H1 (cell line): ENCODE data around the gene IL9R. TPM values are rescaled to one million over a fixed set of nuclear protein-coding genes. Genes with fewer than 3 reads are reported as not detected.

Experiments used
- CTCF ChIA-PET: fragments of 300-600 bp; sonication (Branson Sonifier 250); formaldehyde crosslinking; loops from one replicate; lab custom pipeline; 2021; ENCODE audit not compliant: partially characterized antibody; lab: Charles Lee
- POLR2A ChIA-PET: fragments of 300-600 bp; sonication (Branson Sonifier 250); formaldehyde crosslinking; loops from one replicate; lab custom pipeline; 2021; ENCODE audit warnings: inconsistent platforms; ENCODE audit not compliant: partially characterized antibody; lab: Charles Lee
- DNase-seq, 2 experiments: peaks; one replicate each; pipeline versions ENCODE4 v3.0.0 to v3.0.0-alpha.2; 2010 to 2022; ENCODE audit warnings: low spot score in 2 of 2, low read depth in 1 of 2, mixed read lengths in 1 of 2
- FAIRE-seq: peaks from 2 replicates; lab custom pipeline; 2011; peaks lifted over from hg19 to GRCh38; lab: Jason Lieb, UNC
- H2AFZ ChIP-seq: 2 replicates; pipeline ENCODE4 v1.8.1; 2012; ENCODE audit warnings: low read length, inconsistent platforms
- H2AK5ac ChIP-seq: 2 replicates; pipeline ENCODE4 v1.6.1; 2013; ENCODE audit warnings: low read depth, low read length
- H2BK120ac ChIP-seq: replicated peaks from 2 replicates; pipeline ENCODE3; 2013; ENCODE audit warnings: low read depth, low read length, inconsistent platforms
- H2BK12ac ChIP-seq: 2 replicates; pipeline ENCODE4 v1.6.1; 2013; ENCODE audit warnings: low read depth, low read length
- H2BK15ac ChIP-seq: 2 replicates; pipeline ENCODE4 v1.6.1; 2013; ENCODE audit warnings: low read length
- H2BK20ac ChIP-seq: 2 replicates; pipeline ENCODE4 v1.6.1; 2013; ENCODE audit warnings: low read length
- H2BK5ac ChIP-seq: 2 replicates; pipeline ENCODE4 v1.6.1; 2013; ENCODE audit warnings: low read depth, low read length
- H3K14ac ChIP-seq: 2 replicates; pipeline ENCODE4 v1.6.1; 2013; ENCODE audit warnings: inconsistent platforms; ENCODE audit not compliant: insufficient read length
- H3K18ac ChIP-seq: 2 replicates; pipeline ENCODE4 v1.6.1; 2013; ENCODE audit warnings: low read length; ENCODE audit errors: extremely low read depth
- H3K23ac ChIP-seq: 2 replicates; pipeline ENCODE4 v1.6.1; 2013; ENCODE audit warnings: inconsistent platforms; ENCODE audit not compliant: insufficient read length
- H3K23me2 ChIP-seq: 2 replicates; pipeline ENCODE4 v1.6.1; 2013; ENCODE audit warnings: low read depth, low read length
- H3K27ac ChIP-seq: 2 replicates; pipeline ENCODE4 v1.6.1; 2011; ENCODE audit warnings: low read depth, low read length, inconsistent platforms
- H3K27me3 ChIP-seq, 4 experiments: replicated peaks in 1 of 4; 1 replicate in 1 of 4; 2 replicates in 3 of 4; pipeline versions ENCODE4 v1.6.1 to v1.8.1; 2011 to 2013; ENCODE audit warnings: low read length in 3 of 4, mild to moderate bottlenecking in 3 of 4, inconsistent platforms in 2 of 4, mixed read lengths in 2 of 4, moderate library complexity in 1 of 4; ENCODE audit not compliant: control insufficient read depth in 3 of 4, insufficient read depth in 3 of 4; ENCODE audit errors: extremely low read depth in 1 of 4
- H3K36me3 ChIP-seq, 4 experiments: 2 replicates each; pipeline versions ENCODE4 v1.6.1 to v1.8.1; 2011 to 2013; ENCODE audit warnings: mild to moderate bottlenecking in 4 of 4, low read length in 3 of 4, moderate library complexity in 2 of 4, control low read depth in 1 of 4, inconsistent platforms in 1 of 4; ENCODE audit not compliant: insufficient read depth in 4 of 4, control insufficient read depth in 2 of 4
- H3K4ac ChIP-seq: replicated peaks from 2 replicates; pipeline ENCODE3; 2013; ENCODE audit warnings: low read length, low read depth, mixed read lengths, inconsistent platforms; ENCODE audit not compliant: insufficient read length
- H3K4me1 ChIP-seq, 4 experiments: replicated peaks in 1 of 4; 1 replicate in 1 of 4; 2 replicates in 3 of 4; pipeline versions ENCODE4 v1.6.1 to v1.8.1; 2011 to 2013; ENCODE audit warnings: low read length in 3 of 4, inconsistent platforms in 2 of 4, mixed read lengths in 1 of 4; ENCODE audit not compliant: insufficient read depth in 4 of 4, control insufficient read depth in 3 of 4
- H3K4me2 ChIP-seq, 2 experiments: 2 replicates each; pipeline versions ENCODE4 v1.6.1 to v1.8.1; 2011 to 2013; ENCODE audit warnings: low read depth in 2 of 2, low read length in 2 of 2, control low read depth in 1 of 2, inconsistent platforms in 1 of 2, mild to moderate bottlenecking in 1 of 2; ENCODE audit not compliant: insufficient read depth in 1 of 2
- H3K4me3 ChIP-seq, 4 experiments: fragments of 200-600, 300-600 bp in 1 of 4; sonication (generic), shearing (Covaris generic), sonication (Bioruptor Twin) in 1 of 4; 2 replicates each; pipeline versions ENCODE4 v1.5.1 to v1.8.1; 2011 to 2016; ENCODE audit warnings: low read length in 4 of 4, low read depth in 3 of 4, control low read depth in 2 of 4, inconsistent platforms in 2 of 4, mild to moderate bottlenecking in 2 of 4, mixed read lengths in 1 of 4, moderate library complexity in 1 of 4; ENCODE audit not compliant: insufficient read depth in 2 of 4; ENCODE audit errors: extremely low read depth in 1 of 4
- H3K56ac ChIP-seq: replicated peaks from 2 replicates; pipeline ENCODE3; 2013; ENCODE audit warnings: low read depth, mild to moderate bottlenecking, mixed read lengths, low read length, inconsistent platforms; ENCODE audit not compliant: insufficient read length
- H3K79me1 ChIP-seq: 2 replicates; pipeline ENCODE4 v1.6.1; 2013; ENCODE audit warnings: low read depth, low read length, control low read depth
- H3K79me2 ChIP-seq, 2 experiments: 2 replicates each; pipeline versions ENCODE4 v1.6.1 to v1.8.1; 2012 to 2013; ENCODE audit warnings: low read length in 2 of 2, mild to moderate bottlenecking in 2 of 2, inconsistent platforms in 1 of 2; ENCODE audit not compliant: insufficient read depth in 2 of 2, control insufficient read depth in 1 of 2
- H3K9ac ChIP-seq, 4 experiments: replicated peaks in 1 of 4; 1 replicate in 1 of 4; 2 replicates in 3 of 4; pipeline versions ENCODE4 v1.6.1 to v1.8.1; 2011 to 2013; ENCODE audit warnings: low read depth in 3 of 4, low read length in 3 of 4, control low read depth in 2 of 4, mild to moderate bottlenecking in 2 of 4, moderate library complexity in 2 of 4, inconsistent platforms in 1 of 4; ENCODE audit errors: extremely low read depth in 1 of 4
- H3K9me3 ChIP-seq, 2 experiments: 2 replicates each; pipeline versions ENCODE4 v1.6.1 to v1.8.1; 2012 to 2013; ENCODE audit warnings: mild to moderate bottlenecking in 2 of 2, moderate library complexity in 2 of 2, control low read depth in 1 of 2, inconsistent platforms in 1 of 2, low read depth in 1 of 2, low read length in 1 of 2, mixed read lengths in 1 of 2; ENCODE audit not compliant: insufficient read depth in 2 of 2
- H4K20me1 ChIP-seq, 2 experiments: replicated peaks in 1 of 2; 2 replicates each; pipeline versions ENCODE3 to v1.8.1; 2011 to 2013; ENCODE audit warnings: inconsistent platforms in 2 of 2, low read length in 2 of 2, mild to moderate bottlenecking in 1 of 2; ENCODE audit not compliant: insufficient read depth in 2 of 2, control insufficient read depth in 1 of 2
- H4K5ac ChIP-seq: 2 replicates; pipeline ENCODE4 v1.6.1; 2013; ENCODE audit warnings: low read length, low read depth, mixed read lengths, inconsistent platforms; ENCODE audit not compliant: insufficient read length
- H4K8ac ChIP-seq: 2 replicates; pipeline ENCODE4 v1.8.0; 2013; ENCODE audit warnings: mild to moderate bottlenecking, moderate library complexity, low read length, inconsistent platforms; ENCODE audit not compliant: insufficient read depth; ENCODE audit errors: extremely low read depth
- H4K91ac ChIP-seq: replicated peaks from 2 replicates; pipeline ENCODE3; 2013; ENCODE audit warnings: low read length, mixed read lengths, inconsistent platforms; ENCODE audit not compliant: insufficient read length
- WGBS, 2 experiments: shearing (Covaris generic) in 1 of 2; methylation state at CpG; one replicate each; pipeline versions ENCODE4 v1.1.6 to v1.1.7; 2013 to 2015; ENCODE audit warnings: low lambda C conversion rate in 2 of 2, mixed read lengths in 2 of 2, inconsistent platforms in 1 of 2, low coverage in 1 of 2, missing lambda C conversion rate in 1 of 2; ENCODE audit not compliant: insufficient replicate concordance in 2 of 2, insufficient coverage in 1 of 2, insufficient read length in 1 of 2; ENCODE audit errors: extremely low coverage in 1 of 2, missing lambda C conversion rate in 1 of 2; 5-methylcytosine and 5-hydroxymethylcytosine counted together
- polyA plus RNA-seq, 7 experiments: library from polyadenylated mRNA; depleted of rRNA in 3 of 7; stranded (reverse) in 5 of 7; unstranded in 2 of 7; fragments of >200 nt in 5 of 7; fragments of 200-250 nt in 2 of 7; gene quantifications; 1 replicate in 5 of 7; 2 replicates in 1 of 7; 4 replicates in 1 of 7; pipeline versions ENCODE4 v1.2.1 to v1.2.3, GENCODE V29; 2011 to 2013; ENCODE audit warnings: missing spikeins in 2 of 7, mixed read lengths in 2 of 7
- total RNA-seq: library from RNA; stranded (reverse); fragmentation: NEBNext Ultra II Directional; extraction: Animal tissue kit (Norgen Biotek cat#: 25700); gene quantifications from 2 replicates; pipeline ENCODE4 v1.2.1, GENCODE V29; 2021
- TF ChIP-seq, protein P1 (sequence below): IDR thresholded peaks from 2 replicates; pipeline ENCODE4 v1.6.1; 2012; ENCODE audit warnings: low read length, inconsistent platforms

Gene IL9R
- total and polyA plus RNA-seq, 2 of the 8 experiments (the other 6 are each of a cell fraction or from before 2014, with no cell fraction given), result 0.14 to 0.28 TPM

DNA sequence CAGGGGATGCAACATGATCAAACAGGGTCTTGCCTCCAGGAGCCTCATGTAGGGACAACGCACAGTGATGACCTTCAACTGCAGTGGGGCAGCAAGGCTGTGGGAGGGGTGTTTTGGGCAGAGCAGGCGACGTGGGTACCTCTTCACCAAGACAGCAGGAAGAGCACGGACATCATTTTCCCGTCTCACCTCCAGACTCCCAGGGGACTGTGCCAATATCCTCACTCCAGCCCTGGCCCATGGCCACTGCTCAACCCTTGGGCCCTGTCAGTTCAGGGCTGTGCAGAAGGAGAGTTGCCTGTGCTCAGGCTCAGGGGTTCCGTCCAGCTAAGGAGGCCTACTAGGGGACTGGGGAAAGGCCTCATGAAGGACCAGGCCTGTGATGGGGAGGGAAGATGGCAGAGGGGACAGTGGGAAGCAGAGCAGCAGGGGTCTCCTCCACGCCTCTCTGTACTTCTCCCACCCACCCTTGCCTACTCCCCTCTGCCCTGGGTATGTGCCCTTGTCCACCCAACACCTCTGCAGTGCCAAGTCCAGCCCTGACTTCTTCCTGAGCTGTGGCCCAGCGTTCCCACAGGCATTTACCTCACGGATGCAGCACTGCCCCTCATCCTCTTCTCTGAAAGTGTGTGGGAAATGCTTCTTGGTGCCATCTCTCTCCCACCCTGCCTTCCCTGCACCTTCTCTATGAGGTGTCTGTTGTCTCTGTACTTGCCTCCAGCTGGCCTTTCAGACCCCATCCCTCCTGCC, 1.4 kb downstream of the IL9R start:
- WGBS, 2 experiments, result 81% methylated on average over 8 of the region's 9 CpGs; no CpG with 5 or more reads in 1 of the 2 experiments
- H3K4me2 ChIP-seq, result no peak overlapping the region
- CTCF ChIA-PET, result no interaction called here
- H3K4me3 ChIP-seq, result no peak overlapping the region
- H3K23ac ChIP-seq, result no peak overlapping the region
- H3K23me2 ChIP-seq, result no peaks in the 10 kb centered on the region
- H3K18ac ChIP-seq, result no peak overlapping the region
- H4K5ac ChIP-seq, result no peak overlapping the region
- H3K79me2 ChIP-seq, result no peaks in the 10 kb centered on the region
- H4K8ac ChIP-seq, result no peak overlapping the region
- no peaks in the 10 kb centered on the region for H3K4me1 ChIP-seq
- H2BK120ac ChIP-seq, result no peak overlapping the region
- no peak overlapping the region for H3K56ac ChIP-seq
- H3K79me1 ChIP-seq, result no peaks in the 10 kb centered on the region
- H3K14ac ChIP-seq, result no peak overlapping the region
- H3K4ac ChIP-seq, result no peak overlapping the region
- no peak overlapping the region for H3K27ac ChIP-seq
- FAIRE-seq, result no peak
- H3K9me3 ChIP-seq, result peaks cover 63 to 86% of the 10 kb centered on the region in 2 experiments
- no peak overlapping the region for H4K91ac ChIP-seq
- no peak overlapping the region for H2AK5ac ChIP-seq
- DNase-seq, result no peak
- TF ChIP-seq, protein P1, sequence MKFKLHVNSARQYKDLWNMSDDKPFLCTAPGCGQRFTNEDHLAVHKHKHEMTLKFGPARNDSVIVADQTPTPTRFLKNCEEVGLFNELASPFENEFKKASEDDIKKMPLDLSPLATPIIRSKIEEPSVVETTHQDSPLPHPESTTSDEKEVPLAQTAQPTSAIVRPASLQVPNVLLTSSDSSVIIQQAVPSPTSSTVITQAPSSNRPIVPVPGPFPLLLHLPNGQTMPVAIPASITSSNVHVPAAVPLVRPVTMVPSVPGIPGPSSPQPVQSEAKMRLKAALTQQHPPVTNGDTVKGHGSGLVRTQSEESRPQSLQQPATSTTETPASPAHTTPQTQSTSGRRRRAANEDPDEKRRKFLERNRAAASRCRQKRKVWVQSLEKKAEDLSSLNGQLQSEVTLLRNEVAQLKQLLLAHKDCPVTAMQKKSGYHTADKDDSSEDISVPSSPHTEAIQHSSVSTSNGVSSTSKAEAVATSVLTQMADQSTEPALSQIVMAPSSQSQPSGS, result no peak
- TF ChIP-seq, all 59 proteins: peak for 0
- no peak overlapping the region for H2BK5ac ChIP-seq
- no peaks in the 10 kb centered on the region for H3K27me3 ChIP-seq
- H2AFZ ChIP-seq, result no peak overlapping the region
- no peak overlapping the region for H2BK15ac ChIP-seq
- H2BK20ac ChIP-seq, result no peak overlapping the region
- POLR2A ChIA-PET, result no interaction called here
- no peaks in the 10 kb centered on the region for H4K20me1 ChIP-seq
- H3K9ac ChIP-seq, result no peak overlapping the region
- H3K36me3 ChIP-seq, result no peaks in the 10 kb centered on the region
- no peak overlapping the region for H2BK12ac ChIP-seq
